Measurements from ENCODE around the gene LIX1L. TPM values are rescaled to one million over a fixed set of nuclear protein-coding genes. Genes with fewer than 3 reads are reported as not detected.

The LIX1L gene
- total and polyA plus RNA-seq, 2 of the 13 experiments (the other 11 are each of a cell fraction or from before 2014, with no cell fraction given): 8.1 to 24.9 TPM

DNA sequence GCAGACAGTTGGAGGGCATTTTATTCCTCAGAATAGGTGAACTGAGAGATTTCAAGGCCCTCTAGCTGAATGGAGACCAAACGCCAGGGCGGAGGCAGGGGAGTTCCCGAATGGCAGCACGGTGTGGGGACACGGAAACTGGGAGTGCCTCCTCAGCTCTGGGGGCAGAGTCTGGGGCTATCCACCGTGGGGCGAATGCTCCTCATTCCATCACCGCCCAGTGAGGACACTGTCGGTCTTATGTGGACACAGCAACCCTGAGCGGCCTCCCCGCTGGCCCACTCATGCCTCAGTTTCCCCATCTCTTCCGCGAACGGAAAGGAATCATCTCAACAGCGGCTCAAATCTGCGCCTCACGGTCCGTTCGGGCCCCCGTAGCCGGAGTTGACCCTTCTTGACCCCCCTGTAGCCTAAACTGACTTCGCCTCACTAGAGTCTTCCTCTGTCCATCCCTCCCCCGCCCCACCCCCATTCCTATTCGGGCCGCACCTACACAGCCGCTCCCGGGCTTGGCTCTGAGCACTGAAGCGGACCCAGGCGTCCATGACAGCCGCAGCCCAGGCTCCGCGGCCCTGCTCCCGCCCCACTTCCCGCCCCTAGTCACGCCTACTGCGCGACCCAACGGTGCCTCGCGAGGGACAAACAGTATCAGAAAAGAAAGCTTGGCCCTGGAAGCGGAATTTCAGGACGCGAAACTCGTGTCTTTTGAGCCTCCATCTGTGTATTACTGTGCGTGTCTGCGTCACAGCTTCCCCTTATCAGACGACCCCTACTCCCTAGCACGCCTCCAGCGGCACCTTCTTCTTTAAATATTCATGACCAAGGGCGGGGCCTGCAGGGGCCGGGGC, 39.4 kb downstream of the LIX1L start, which contains the start of gene PEX11B (continued):
- TF ChIP-seq ZMAT3 (CRISPR knock-in tag; conservative IDR thresholded peaks at IDR 0.05) (no peak), ZNF468 (CRISPR knock-in tag; IDR thresholded peaks at IDR 0.05) (no peak), NCOA2 (CRISPR knock-in tag; IDR thresholded peaks at IDR 0.05) (no peak), CCAR2 (optimal IDR thresholded peaks at IDR 0.05; ENCODE audit: low read depth, low read length) (no peak), ZFY (CRISPR knock-in tag; IDR thresholded peaks at IDR 0.05) (peak; percentile 57), MXI1 (IDR thresholded peaks at IDR 0.05; ENCODE audit: borderline replicate concordance, low read depth, low read length) (peak; percentile 64; the same call in 1 of the 3 replicates), IKZF4 (CRISPR knock-in tag; IDR thresholded peaks at IDR 0.05; ENCODE audit: borderline replicate concordance, low read depth, not compliant biosample characterization) (peak; percentile 54), TCF7 (IDR thresholded peaks at IDR 0.05; ENCODE audit: low read depth) (no peak), ZNF776 (CRISPR knock-in tag; IDR thresholded peaks at IDR 0.05) (peak; percentile 29; the same call in 1 of the 2 replicates), NFYB (CRISPR knock-in tag; IDR thresholded peaks at IDR 0.05) (no peak), ELF4 (CRISPR knock-in tag; IDR thresholded peaks at IDR 0.05; ENCODE audit: borderline replicate concordance) (no peak), ZNF10 (CRISPR knock-in tag; IDR thresholded peaks at IDR 0.05; ENCODE audit: borderline replicate concordance, low read depth) (no peak), ZNF367 (CRISPR knock-in tag; IDR thresholded peaks at IDR 0.05; ENCODE audit: borderline replicate concordance) (no peak), HES4 (CRISPR knock-in tag; IDR thresholded peaks at IDR 0.05; ENCODE audit: borderline replicate concordance) (no peak), ZFP41 (CRISPR knock-in tag; IDR thresholded peaks at IDR 0.05; ENCODE audit: borderline replicate concordance) (no peak), ZSCAN20 (CRISPR knock-in tag; IDR thresholded peaks at IDR 0.05; ENCODE audit: borderline replicate concordance) (no peak), ARNT (IDR thresholded peaks at IDR 0.05) (no peak), MED13 (CRISPR knock-in tag; IDR thresholded peaks at IDR 0.05) (no peak), ATF6 (CRISPR knock-in tag; conservative IDR thresholded peaks at IDR 0.05) (0 out of 2 replicates have a peak, but pooled peaks have one; percentile 44), SRSF9 (IDR thresholded peaks at IDR 0.05; ENCODE audit: borderline replicate concordance, insufficient read depth, low read depth, low read length, poor library complexity, severe bottlenecking) (no peak), PCBP2 (optimal IDR thresholded peaks at IDR 0.05; ENCODE audit: low read depth, low read length, poor library complexity, severe bottlenecking) (no peak), SMC3 (IDR thresholded peaks at IDR 0.05; ENCODE audit: low read length) (no peak), IRF2 (CRISPR knock-in tag; IDR thresholded peaks at IDR 0.05) (peak; percentile 45; the same call in 1 of the 2 replicates), SAP130 (CRISPR knock-in tag; IDR thresholded peaks at IDR 0.05; ENCODE audit: low read depth) (peak; percentile 87)

Measured in HepG2 (cell line).